VCaP (cell line): ENCODE measurements around the gene NFIA.
A peak's percentile ranks its signal among the peaks of the same experiment; 100 is the strongest.

ENCODE experiments used
- H3K27ac ChIP-seq: fragments of 450-650 bp; 2 replicates; pipeline ENCODE4 v1.5.1; 2017
- CTCF ChIP-seq: fragments of 450-650 bp; conservative IDR thresholded peaks from 2 replicates; pipeline ENCODE4 v1.5.1; 2017; ENCODE audit warnings: mild to moderate bottlenecking, moderate library complexity

NFIA gene

GRCh38 chr1:61446531-61446991, 364.2 kb downstream of the NFIA start:
- no peak overlapping the region for H3K27ac ChIP-seq
- TF ChIP-seq CTCF = no peak

- no peak overlapping the region for H3K27ac ChIP-seq
- TF ChIP-seq CTCF = no peak
These were observed 365.0 kb downstream of the NFIA start for GRCh38 chr1:61447106-61447967.

- TF ChIP-seq CTCF = no peak
- no peak overlapping the region for H3K27ac ChIP-seq
These were observed 365.6 kb downstream of the NFIA start for GRCh38 chr1:61447968-61448430.

GRCh38 chr1:61448914-61449313, 366.6 kb downstream of the NFIA start:
- no peak overlapping the region; the same call in 1 of the 2 replicates for H3K27ac ChIP-seq
- TF ChIP-seq CTCF = no peak

DNA sequence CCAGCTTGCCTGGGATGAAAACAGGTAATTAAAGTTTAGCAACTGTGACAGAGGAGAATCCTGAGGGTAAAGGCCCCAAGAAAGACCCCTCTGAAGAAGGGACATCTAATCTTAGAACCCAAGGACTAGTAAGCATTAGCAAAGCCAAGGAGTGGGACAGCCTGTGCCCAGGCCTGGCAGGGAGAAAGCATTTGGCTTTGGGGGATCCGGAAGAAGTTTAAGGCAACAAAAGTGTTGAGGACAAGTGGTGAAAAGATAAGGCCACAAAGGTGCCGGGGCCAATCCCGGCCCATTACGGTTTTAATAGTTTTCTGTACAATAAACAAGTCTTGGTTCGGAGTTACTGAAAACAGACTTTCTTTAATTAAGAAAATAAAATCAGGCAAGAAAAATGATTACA, 367.0 kb downstream of the NFIA start:
- TF ChIP-seq CTCF = no peak
- H3K27ac ChIP-seq = peak overlapping the region; percentile 56; the same call in 1 of the 2 replicates

- TF ChIP-seq CTCF = no peak
- peak overlapping the region; percentile 56 for H3K27ac ChIP-seq
These were observed 368.1 kb downstream of the NFIA start for GRCh38 chr1:61450454-61450853.

GRCh38 chr1:61450872-61451571, 368.7 kb downstream of the NFIA start:
- H3K27ac ChIP-seq = peak overlapping the region; percentile 56

More at GRCh38 chr1:61450872-61451571, 368.7 kb downstream of the NFIA start:
- TF ChIP-seq CTCF = no peak
